Spleen (tissue), 11 donors: ENCODE results near the gene SDHAF2. TPM values are rescaled to one million over a fixed set of nuclear protein-coding genes. Genes with fewer than 3 reads are reported as not detected.

Experiments
- DNase-seq: peaks from one replicate; pipeline ENCODE4 v3.0.0-alpha.2; 2020
- H3K27ac ChIP-seq, 8 donors: fragments of 200-600 bp; sonication (generic) in 7 of 8; 1 replicate in 4 of 8; 2 replicates in 4 of 8; pipeline versions ENCODE4 v1.5.0 to v1.8.0; 2016 to 2021; ENCODE audit warnings: inconsistent platforms in 4 of 8, mild to moderate bottlenecking in 4 of 8, moderate library complexity in 1 of 8
- H3K27me3 ChIP-seq, 7 donors: fragments of 200-600 bp; sonication (generic) in 6 of 7; replicated peaks in 1 of 7; 1 replicate in 4 of 7; 2 replicates in 3 of 7; pipeline versions ENCODE4 v1.5.0 to v1.8.0; 2016 to 2021; ENCODE audit warnings: inconsistent platforms in 3 of 7, mild to moderate bottlenecking in 1 of 7
- H3K36me3 ChIP-seq, 6 donors: fragments of 200-600 bp; sonication (generic) in 5 of 6; 1 replicate in 4 of 6; 2 replicates in 2 of 6; pipeline versions ENCODE4 v1.5.0 to v1.8.0; 2016 to 2021; ENCODE audit warnings: inconsistent platforms in 2 of 6
- H3K4me1 ChIP-seq, 6 donors: fragments of 200-600 bp; sonication (generic) in 5 of 6; 1 replicate in 3 of 6; 2 replicates in 3 of 6; pipeline versions ENCODE4 v1.5.0 to v1.8.0; 2016 to 2021; ENCODE audit warnings: inconsistent platforms in 3 of 6
- H3K4me3 ChIP-seq, 8 donors: fragments of 200-600 bp; sonication (generic) in 7 of 8; 1 replicate in 4 of 8; 2 replicates in 4 of 8; pipeline versions ENCODE4 v1.5.0 to v1.8.0; 2016 to 2021; ENCODE audit warnings: inconsistent platforms in 4 of 8, mild to moderate bottlenecking in 4 of 8, moderate library complexity in 2 of 8
- H3K9me3 ChIP-seq, 8 donors: fragments of 200-600 bp; sonication (generic) in 7 of 8; 1 replicate in 4 of 8; 2 replicates in 4 of 8; pipeline versions ENCODE4 v1.5.0 to v1.8.0; 2016 to 2021; ENCODE audit warnings: inconsistent platforms in 4 of 8
- CTCF ChIP-seq, 11 experiments: fragments of 200-600 bp in 7 of 11; fragments of 450-650 bp in 4 of 11; sonication (generic) in 4 of 11; IDR thresholded peaks in 8 of 11; conservative IDR thresholded peaks in 3 of 11; 1 replicate in 7 of 11; 2 replicates in 4 of 11; pipeline versions ENCODE4 v1.4.0 to v1.8.0; 2016 to 2021; ENCODE audit warnings: antibody characterized with exemption in 11 of 11, inconsistent platforms in 4 of 11, mild to moderate bottlenecking in 1 of 11
- POLR2A ChIP-seq, 3 donors: fragments of 450-650 bp; IDR thresholded peaks; one replicate each; pipeline ENCODE4 v1.5.1; 2017; ENCODE audit warnings: antibody characterized with exemption in 3 of 3, mild to moderate bottlenecking in 1 of 3
- POLR2AphosphoS5 ChIP-seq, 3 donors: sonication (generic); formaldehyde crosslinking; IDR thresholded peaks; one replicate each; pipeline ENCODE4 v1.5.1; 2017; ENCODE audit warnings: antibody characterized with exemption in 3 of 3
- WGBS, 5 donors: extraction: QIAGEN DNeasy Blood & Tissue Kit in 3 of 5; methylation state at CpG; one replicate each; pipeline versions ENCODE4 v1.1.5 to v1.1.7; 2013 to 2018; 5-methylcytosine and 5-hydroxymethylcytosine counted together
- intact Hi-C: fragments of 100-400 bp; cut with DNase I; formaldehyde crosslinking; loops from one replicate; pipeline ENCODE4 v1.15.0; 2023; ENCODE audit warnings: low total_unique reads
- polyA plus RNA-seq, 3 donors: library from polyadenylated mRNA; stranded (reverse); fragments of 200-250 nt; gene quantifications; one replicate each; pipeline ENCODE4 v1.2.1, GENCODE V29; 2013
- total RNA-seq, 7 donors: library from RNA; depleted of rRNA in 3 of 7; stranded (reverse); fragments of >200 nt in 3 of 7; fragmentation: NEBNext Ultra II Directional in 4 of 7; extraction: Animal tissue kit (Norgen Biotek cat#: 25700) in 4 of 7; gene quantifications; one replicate each; pipeline versions ENCODE4 v1.1.0 to v1.2.1, GENCODE V29; 2016 to 2021
- donor health status: healthy with polysubstance abuse.
- donor health status: DM: no; HTN: no; CAD: no; lungs with moderate emphysema.
- donor health status: DM: no; HTN: no; CAD: no.
- donor health status: Bipolar disorder and iron deficiency.
- donor health status: healthy.
- donor health status: DM: no; HTN: no; CAD: no.
- donor health status: DM: yes; HTN: yes; CAD: no.

Gene SDHAF2
- total and polyA plus RNA-seq, 10 donors, result 39.8 to 74.2 (median 53.6) TPM

- peaks cover 0 to 100% (median 82%) of the 10 kb centered on the region in 6 donors for H3K36me3 ChIP-seq
- TF ChIP-seq CTCF (IDR thresholded peaks at IDR 0.05 in 8 of 11, conservative IDR thresholded peaks at IDR 0.05 in 3 of 11) (no peak), POLR2A (IDR thresholded peaks at IDR 0.05) (no peak), POLR2AphosphoS5 (IDR thresholded peaks at IDR 0.05) (no peak)
- H3K4me1 ChIP-seq, result no peaks in the 10 kb centered on the region
- no peak overlapping the region for H3K27ac ChIP-seq
- no peak for DNase-seq
- no peaks in the 10 kb centered on the region for H3K27me3 ChIP-seq
- H3K9me3 ChIP-seq, result no peaks in the 10 kb centered on the region
- intact Hi-C loops, result no loop called here
- no peak overlapping the region for H3K4me3 ChIP-seq
- WGBS, 5 donors, result 83 to 93% (median 91%) methylated on average over 4 of the region's 4 CpGs
Measured at GRCh38 chr11:61404641-61405040, 25.3 kb upstream of the SDHAF2 start.

- Histone ChIP-seq H3K27me3 (no peaks in the 10 kb centered on the region), H3K4me1 (no peaks in the 10 kb centered on the region), H3K4me3 (no peak overlapping the region), H3K9me3 (no peaks in the 10 kb centered on the region), H3K36me3 (peaks cover 0 to 100% (median 88%) of the 10 kb centered on the region in 6 donors), H3K27ac (no peak overlapping the region)
- no peak for DNase-seq
- intact Hi-C loops, result no loop called here
- WGBS, 5 donors, result 93 to 100% (median 96%) methylated on average over 2 of the region's 2 CpGs
- TF ChIP-seq CTCF (IDR thresholded peaks at IDR 0.05 in 8 of 11, conservative IDR thresholded peaks at IDR 0.05 in 3 of 11) (no peak), POLR2AphosphoS5 (IDR thresholded peaks at IDR 0.05) (no peak)
Measured at GRCh38 chr11:61406067-61406466, 23.9 kb upstream of the SDHAF2 start.

- no peak overlapping the region for H3K27ac ChIP-seq
- intact Hi-C loops, result no loop called here
- no peaks in the 10 kb centered on the region for H3K4me1 ChIP-seq
- TF ChIP-seq POLR2AphosphoS5 (IDR thresholded peaks at IDR 0.05), result no peak
- TF ChIP-seq CTCF (IDR thresholded peaks at IDR 0.05 in 8 of 11, conservative IDR thresholded peaks at IDR 0.05 in 3 of 11), result no peak
- no peak for TF ChIP-seq POLR2A (IDR thresholded peaks at IDR 0.05)
- no peaks in the 10 kb centered on the region for H3K9me3 ChIP-seq
- H3K4me3 ChIP-seq, result no peak overlapping the region
- H3K27me3 ChIP-seq, result no peaks in the 10 kb centered on the region
- no peak for DNase-seq
- peaks cover 5 to 100% (median 97%) of the 10 kb centered on the region in 6 donors for H3K36me3 ChIP-seq
- 89 to 99% (median 96%) methylated on average over 5 of the region's 5 CpGs for WGBS, 5 donors
Measured at GRCh38 chr11:61406991-61407728, 22.8 kb upstream of the SDHAF2 start.

- peaks cover 5 to 100% (median 99%) of the 10 kb centered on the region in 6 donors for H3K36me3 ChIP-seq
- H3K4me3 ChIP-seq, result no peak overlapping the region
- H3K27me3 ChIP-seq, result no peaks in the 10 kb centered on the region
- intact Hi-C loops, result no loop called here
- no peak overlapping the region for H3K27ac ChIP-seq
- no peak for DNase-seq
- H3K9me3 ChIP-seq, result no peaks in the 10 kb centered on the region
- H3K4me1 ChIP-seq, result peaks cover 0 to 12% (median 4%) of the 10 kb centered on the region in 6 donors
- TF ChIP-seq CTCF (IDR thresholded peaks at IDR 0.05 in 8 of 11, conservative IDR thresholded peaks at IDR 0.05 in 3 of 11) (no peak), POLR2AphosphoS5 (IDR thresholded peaks at IDR 0.05) (peak in 1 of 3 donors; percentile 40)
- WGBS, 5 donors, result 79 to 90% (median 85%) methylated on average over 9 of the region's 9 CpGs
Measured at GRCh38 chr11:61411589-61411988, 18.3 kb upstream of the SDHAF2 start.
